Measurements from ENCODE around the gene OVCH1. TPM values are rescaled to one million over a fixed set of nuclear protein-coding genes. Genes with fewer than 3 reads are reported as not detected.

The OVCH1 gene
- total RNA-seq, 1 donor from 2014 or later, result not detected

DNA sequence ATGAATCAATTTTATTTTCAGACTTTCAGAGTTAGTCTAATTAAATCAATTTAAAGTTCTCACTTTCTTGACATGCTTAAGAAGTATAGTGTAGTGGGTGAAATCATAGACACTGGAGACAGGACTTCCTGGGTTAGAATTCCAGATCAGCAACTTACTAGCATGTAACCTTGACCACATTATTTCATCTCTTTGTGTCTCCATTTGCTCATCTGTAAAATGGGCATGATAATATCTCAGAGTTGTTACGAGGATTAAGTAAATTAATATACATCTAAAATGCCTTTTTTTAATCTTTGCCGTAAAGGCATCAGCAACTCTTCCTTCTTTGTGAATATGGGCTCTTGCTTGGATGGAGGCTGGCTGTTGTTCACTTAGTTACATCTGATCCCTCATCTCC, 115.2 kb downstream of the OVCH1 start:
- H3K4me1 Mint-ChIP-seq (ENCODE audit: low read depth, unreplicated experiment), result peaks cover 2% of the 10 kb centered on the region
- no peak for DNase-seq
- no peak overlapping the region for H3K27ac Mint-ChIP-seq (ENCODE audit: unreplicated experiment)
- no peaks in the 10 kb centered on the region for H3K36me3 Mint-ChIP-seq (ENCODE audit: unreplicated experiment)
- H3K9me3 Mint-ChIP-seq (ENCODE audit: unreplicated experiment), result peaks cover 2% of the 10 kb centered on the region
- H3K4me3 Mint-ChIP-seq (ENCODE audit: unreplicated experiment), result peak overlapping the region; percentile 14
- no peaks in the 10 kb centered on the region for H3K27me3 Mint-ChIP-seq (ENCODE audit: unreplicated experiment)
- TF ChIP-seq CTCF (IDR thresholded peaks at IDR 0.05; ENCODE audit: partially characterized antibody, unreplicated experiment), result no peak

- peak; percentile 87 for DNase-seq
- no peak for TF ChIP-seq CTCF (IDR thresholded peaks at IDR 0.05; ENCODE audit: partially characterized antibody, unreplicated experiment)
- Mint-ChIP-seq H3K27ac (ENCODE audit: unreplicated experiment) (peak within 1 kb of the TSS; percentile 80), H3K27me3 (ENCODE audit: unreplicated experiment) (no peaks in the 10 kb centered on the region), H3K4me3 (ENCODE audit: unreplicated experiment) (peak within 1 kb of the TSS; percentile 92), H3K4me1 (ENCODE audit: low read depth, unreplicated experiment) (peaks cover 2% of the 10 kb centered on the region), H3K36me3 (ENCODE audit: unreplicated experiment) (no peaks in the 10 kb centered on the region), H3K9me3 (ENCODE audit: unreplicated experiment) (peaks cover 2% of the 10 kb centered on the region)
Measured at GRCh38 chr12:29380536-29381523, 116.7 kb downstream of the OVCH1 start, which contains the start of gene ERGIC2. Gene ERGIC2 (minus strand): TSS chr12:29381172. CDS start chr12:29371633, 9,539 bp downstream.

Other genes with a start within 250 kb of the OVCH1 start
- gene ERGIC2, start 116.5 kb downstream of the OVCH1 start, total RNA-seq (ENCODE audit: unreplicated experiment), result 31.5 TPM

Measured in glutamatergic neuron (in vitro differentiated cells).